Muscle of leg (tissue), 11 donors: Measurements from ENCODE around the gene PRKG1. TPM values are rescaled to one million over a fixed set of nuclear protein-coding genes. Genes with fewer than 3 reads are reported as not detected.

Experiments
- DNase-seq: peaks from one replicate; pipeline ENCODE4 v3.0.0; 2013
- H3K27ac ChIP-seq: one replicate; pipeline ENCODE4 v1.5.1; 2013; ENCODE audit warnings: mild to moderate bottlenecking, low read length, control low read depth
- H3K27me3 ChIP-seq: one replicate; pipeline ENCODE4 v1.6.1; 2013; ENCODE audit warnings: low read length; ENCODE audit not compliant: control insufficient read depth, insufficient read depth
- H3K36me3 ChIP-seq: one replicate; pipeline ENCODE4 v1.6.1; 2013; ENCODE audit warnings: low read length; ENCODE audit not compliant: control insufficient read depth, insufficient read depth
- H3K4me1 ChIP-seq: one replicate; pipeline ENCODE4 v1.6.1; 2013; ENCODE audit warnings: low read length; ENCODE audit not compliant: control insufficient read depth, insufficient read depth
- H3K4me3 ChIP-seq: one replicate; pipeline ENCODE4 v1.5.1; 2013; ENCODE audit warnings: low read length, control low read depth
- H3K9me3 ChIP-seq: replicated peaks from 2 replicates; pipeline ENCODE4 v1.6.1; 2013; ENCODE audit warnings: low read depth, low read length; ENCODE audit not compliant: control insufficient read depth
- WGBS: methylation state at CpG from one replicate; pipeline ENCODE4 v1.1.5; 2013; ENCODE audit warnings: missing lambda C conversion rate; ENCODE audit not compliant: insufficient coverage; 5-methylcytosine and 5-hydroxymethylcytosine counted together
- polyA plus RNA-seq, 8 donors: library from polyadenylated mRNA; unstranded; fragments of 120-200 nt; gene quantifications; one replicate each; pipeline versions ENCODE4 v1.2.1 to v1.2.3, GENCODE V29; 2013; ENCODE audit warnings: inconsistent platforms in 1 of 8, low replicate concordance in 1 of 8; ENCODE audit not compliant: insufficient read length in 8 of 8, insufficient read depth in 1 of 8
- total RNA-seq: library from RNA; stranded (reverse); fragments of 120-200 nt; gene quantifications from one replicate; pipeline ENCODE4 v1.2.4, GENCODE V29; 2013

The PRKG1 gene
- total and polyA plus RNA-seq, 9 donors: 23.3 to 59.2 (median 50.3) TPM

GRCh38 chr10:51606825-51607462 is 532.7 kb downstream of the PRKG1 start:
- no peak overlapping the region for H3K27ac ChIP-seq
- no peak for DNase-seq
- no peaks in the 10 kb centered on the region for H3K9me3 ChIP-seq
- H3K27me3 ChIP-seq: no peaks in the 10 kb centered on the region
- no peaks in the 10 kb centered on the region for H3K36me3 ChIP-seq
- peaks cover 4% of the 10 kb centered on the region for H3K4me1 ChIP-seq
- no peak overlapping the region for H3K4me3 ChIP-seq
- 94% methylated on average over 4 of the region's 6 CpGs for WGBS

GRCh38 chr10:51607463-51607835 is 533.2 kb downstream of the PRKG1 start:
- Histone ChIP-seq H3K36me3 (no peaks in the 10 kb centered on the region), H3K27me3 (no peaks in the 10 kb centered on the region), H3K4me3 (no peak overlapping the region), H3K27ac (no peak overlapping the region), H3K9me3 (no peaks in the 10 kb centered on the region), H3K4me1 (peaks cover 4% of the 10 kb centered on the region)
- WGBS: no CpG with 5 or more reads among the region's 3 CpGs
- no peak for DNase-seq

GRCh38 chr10:51608211-51608610 is 533.9 kb downstream of the PRKG1 start:
- no peaks in the 10 kb centered on the region for H3K36me3 ChIP-seq
- no peak for DNase-seq
- peaks cover 4% of the 10 kb centered on the region for H3K4me1 ChIP-seq
- H3K4me3 ChIP-seq: no peak overlapping the region
- H3K27me3 ChIP-seq: no peaks in the 10 kb centered on the region
- H3K9me3 ChIP-seq: no peaks in the 10 kb centered on the region
- 57% methylated on average over 1 of the region's 2 CpGs for WGBS
- H3K27ac ChIP-seq: no peak overlapping the region

- Histone ChIP-seq H3K27me3 (no peaks in the 10 kb centered on the region), H3K4me1 (peaks cover 7% of the 10 kb centered on the region), H3K9me3 (peaks cover 6% of the 10 kb centered on the region), H3K4me3 (no peak overlapping the region), H3K36me3 (no peaks in the 10 kb centered on the region), H3K27ac (no peak overlapping the region)
- no CpG with 5 or more reads among the region's 3 CpGs for WGBS
- DNase-seq: no peak
Measured at GRCh38 chr10:51615764-51616298, 541.5 kb downstream of the PRKG1 start.

- 38% methylated on average over 2 of the region's 4 CpGs for WGBS
- Histone ChIP-seq H3K36me3 (no peaks in the 10 kb centered on the region), H3K4me1 (peaks cover 7% of the 10 kb centered on the region), H3K27ac (peak overlapping the region; percentile 81), H3K9me3 (peaks cover 6% of the 10 kb centered on the region), H3K27me3 (no peaks in the 10 kb centered on the region), H3K4me3 (no peak overlapping the region)
- peak; percentile 89 for DNase-seq
Measured at GRCh38 chr10:51617576-51618235, 543.4 kb downstream of the PRKG1 start.

- H3K27ac ChIP-seq: peak overlapping the region; percentile 30
- H3K9me3 ChIP-seq: peaks cover 3% of the 10 kb centered on the region
- no peaks in the 10 kb centered on the region for H3K27me3 ChIP-seq
- no peaks in the 10 kb centered on the region for H3K36me3 ChIP-seq
- no peak overlapping the region for H3K4me3 ChIP-seq
- H3K4me1 ChIP-seq: peaks cover 7% of the 10 kb centered on the region
- WGBS: no CpG with 5 or more reads among the region's 1 CpG
- DNase-seq: no peak
Measured at GRCh38 chr10:51619365-51619764, 545.1 kb downstream of the PRKG1 start.

- no peak for DNase-seq
- WGBS: no CpG with 5 or more reads among the region's 1 CpG
- Histone ChIP-seq H3K4me1 (peaks cover 7% of the 10 kb centered on the region), H3K9me3 (no peaks in the 10 kb centered on the region), H3K4me3 (no peak overlapping the region), H3K36me3 (no peaks in the 10 kb centered on the region), H3K27ac (no peak overlapping the region), H3K27me3 (no peaks in the 10 kb centered on the region)
Measured at GRCh38 chr10:51620131-51620530, 545.8 kb downstream of the PRKG1 start.

GRCh38 chr10:51624013-51624412 is 549.7 kb downstream of the PRKG1 start:
- no peaks in the 10 kb centered on the region for H3K27me3 ChIP-seq
- H3K27ac ChIP-seq: no peak overlapping the region
- no peaks in the 10 kb centered on the region for H3K9me3 ChIP-seq
- H3K4me1 ChIP-seq: peaks cover under 1% of the 10 kb centered on the region
- no CpG with 5 or more reads among the region's 1 CpG for WGBS
- no peak overlapping the region for H3K4me3 ChIP-seq
- no peaks in the 10 kb centered on the region for H3K36me3 ChIP-seq
- DNase-seq: no peak

GRCh38 chr10:51629934-51630639 is 555.8 kb downstream of the PRKG1 start:
- 60% methylated on average over 7 of the region's 11 CpGs for WGBS
- peak overlapping the region; percentile 42 for H3K27ac ChIP-seq
- no peak overlapping the region for H3K4me3 ChIP-seq
- H3K4me1 ChIP-seq: peaks cover 12% of the 10 kb centered on the region
- no peaks in the 10 kb centered on the region for H3K36me3 ChIP-seq
- peak; percentile 85 for DNase-seq
- no peaks in the 10 kb centered on the region for H3K27me3 ChIP-seq
- peaks cover 2% of the 10 kb centered on the region for H3K9me3 ChIP-seq

- Histone ChIP-seq H3K27me3 (no peaks in the 10 kb centered on the region), H3K4me3 (no peak overlapping the region), H3K27ac (peak overlapping the region; percentile 42)
Measured at GRCh38 chr10:51630640-51631005, 556.3 kb downstream of the PRKG1 start.

More at GRCh38 chr10:51630640-51631005, 556.3 kb downstream of the PRKG1 start:
- H3K36me3 ChIP-seq: no peaks in the 10 kb centered on the region
- H3K9me3 ChIP-seq: peaks cover 2% of the 10 kb centered on the region
- DNase-seq: no peak
- 88% methylated on average over 7 of the region's 7 CpGs for WGBS
- H3K4me1 ChIP-seq: peaks cover 12% of the 10 kb centered on the region
